NCI-H510A treated with DMSO at 0.1 percent for 48 hours (cell line): ENCODE measurements around the gene CTSC.
A peak's percentile ranks its signal among the peaks of the same experiment; 100 is the strongest.

Experiments used
- DNase-seq: peaks from one replicate; lab custom pipeline; 2025; lab: John Stamatoyannopoulos, UW

The CTSC gene

GRCh38 chr11:88317536-88317935 is 20.0 kb downstream of the CTSC start:
- DNase-seq, result no peak

- no peak for DNase-seq
Measured at GRCh38 chr11:88315981-88316441, 21.5 kb downstream of the CTSC start.

- no peak for DNase-seq
Measured at GRCh38 chr11:88315015-88315414, 22.5 kb downstream of the CTSC start.

DNA sequence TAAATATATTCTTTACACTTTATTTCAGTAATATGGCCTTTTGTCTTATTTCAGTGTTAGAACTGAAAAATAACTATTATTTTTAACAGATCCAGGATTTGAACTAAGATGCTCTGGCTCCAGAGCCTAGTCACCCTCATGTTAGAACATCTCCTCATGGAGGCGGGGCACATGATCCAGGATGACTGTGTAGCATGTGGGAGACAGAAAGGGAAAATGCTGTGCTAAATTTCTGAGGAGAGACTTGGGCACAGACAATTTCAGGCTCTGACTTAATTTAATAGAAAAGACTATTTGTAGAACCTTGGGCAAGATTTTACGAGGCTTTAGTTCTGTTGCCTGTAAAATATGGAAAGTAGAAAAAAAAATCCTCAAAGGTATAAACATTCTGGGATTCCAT is 24.1 kb downstream of the CTSC start:
- no peak for DNase-seq

GRCh38 chr11:88312628-88313027 is 24.9 kb downstream of the CTSC start:
- no peak for DNase-seq

DNA sequence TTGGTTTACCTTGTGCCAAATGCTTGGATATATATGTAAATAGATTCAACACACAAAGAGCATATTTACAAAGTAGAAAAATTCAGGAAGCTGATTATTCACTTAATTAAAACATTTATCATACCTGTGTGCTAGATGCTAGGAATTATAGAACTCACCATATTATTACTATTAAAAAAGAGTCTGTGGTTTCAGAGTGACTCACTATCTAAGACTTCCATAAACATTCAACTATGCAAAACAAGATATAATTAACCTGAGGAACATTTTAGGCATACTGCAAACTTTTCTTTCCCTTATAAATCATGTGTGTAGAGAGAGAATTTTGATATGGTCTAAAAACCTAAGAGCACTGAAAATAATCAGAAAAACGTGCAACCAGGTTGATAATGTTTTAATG is 27.3 kb downstream of the CTSC start:
- DNase-seq, result no peak

DNA sequence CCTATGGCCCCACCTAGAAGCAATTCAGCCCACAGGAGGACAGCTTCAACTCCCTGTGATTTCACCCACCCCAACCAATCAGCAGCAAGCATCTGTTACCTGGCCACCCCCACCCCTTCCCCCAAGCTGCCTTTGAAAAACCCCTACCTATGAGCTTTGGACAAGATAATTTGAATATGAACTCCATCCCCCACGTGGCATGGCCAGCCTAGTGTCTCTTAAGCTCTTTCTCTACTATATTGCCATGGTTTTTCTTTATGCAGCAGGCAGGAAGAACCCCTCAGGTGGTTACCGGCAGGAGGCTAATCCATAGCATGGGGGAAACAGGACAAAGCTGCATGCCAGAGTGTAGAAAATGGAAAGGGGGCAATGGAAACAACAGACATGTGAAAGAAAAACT is 29.0 kb downstream of the CTSC start:
- no peak for DNase-seq

DNA sequence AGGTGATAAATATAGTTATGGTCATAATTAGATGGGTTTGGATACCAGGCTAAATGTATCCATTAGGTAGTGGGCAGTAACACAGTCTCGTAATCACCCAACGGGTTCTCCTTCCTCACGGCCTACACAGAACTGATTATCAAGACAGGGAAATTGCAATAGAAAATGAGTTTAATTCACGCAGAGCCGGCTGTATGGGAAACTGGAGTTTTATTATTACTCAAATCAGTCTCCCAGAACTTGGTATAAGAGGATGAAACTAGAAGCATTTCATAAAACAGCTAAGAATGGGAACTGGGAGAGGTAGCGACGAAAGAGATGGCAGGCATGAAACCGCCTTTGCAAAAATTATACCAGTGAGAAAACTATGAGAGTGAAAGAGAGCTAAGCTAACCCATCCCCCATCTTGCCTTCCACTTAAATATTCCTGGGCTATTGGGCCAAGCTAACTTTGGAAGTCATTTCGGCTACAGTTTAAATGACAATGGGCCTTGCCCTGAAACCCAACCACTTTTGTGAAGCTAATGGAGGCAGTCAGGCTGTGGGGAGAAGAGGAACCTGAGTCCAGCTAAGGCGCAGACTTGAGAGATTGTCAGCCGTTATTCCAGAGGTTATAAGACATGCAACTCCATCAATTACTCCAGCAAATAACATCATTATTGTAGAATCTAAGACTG is 29.6 kb downstream of the CTSC start:
- no peak for DNase-seq

- DNase-seq, result no peak
Measured at GRCh38 chr11:88306785-88307184, 30.8 kb downstream of the CTSC start.

DNA sequence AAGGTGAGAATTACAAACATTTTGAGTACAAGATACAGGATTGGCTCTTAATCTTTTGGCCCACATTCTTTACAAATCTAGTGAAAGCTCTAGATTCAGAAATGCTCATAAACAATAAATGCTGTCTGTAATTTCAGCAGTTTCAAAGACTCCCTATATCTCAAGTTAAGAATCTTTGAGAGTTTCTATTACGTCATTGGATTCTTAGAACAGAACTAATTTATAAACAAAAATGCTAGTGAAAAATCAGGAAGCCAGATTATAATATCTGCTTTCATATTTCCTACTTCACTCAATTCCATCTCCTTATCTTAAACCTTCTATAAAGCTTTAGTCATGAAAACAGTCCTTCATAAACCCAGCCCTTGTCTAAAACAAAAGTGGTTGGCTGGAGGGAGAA is 32.1 kb downstream of the CTSC start:
- no peak for DNase-seq

GRCh38 chr11:88304352-88304751 is 33.2 kb downstream of the CTSC start:
- DNase-seq, result no peak

- DNase-seq, result no peak
Measured at GRCh38 chr11:88303037-88303436, 34.5 kb downstream of the CTSC start.

GRCh38 chr11:88301488-88302140 is 35.9 kb downstream of the CTSC start:
- no peak for DNase-seq

DNA sequence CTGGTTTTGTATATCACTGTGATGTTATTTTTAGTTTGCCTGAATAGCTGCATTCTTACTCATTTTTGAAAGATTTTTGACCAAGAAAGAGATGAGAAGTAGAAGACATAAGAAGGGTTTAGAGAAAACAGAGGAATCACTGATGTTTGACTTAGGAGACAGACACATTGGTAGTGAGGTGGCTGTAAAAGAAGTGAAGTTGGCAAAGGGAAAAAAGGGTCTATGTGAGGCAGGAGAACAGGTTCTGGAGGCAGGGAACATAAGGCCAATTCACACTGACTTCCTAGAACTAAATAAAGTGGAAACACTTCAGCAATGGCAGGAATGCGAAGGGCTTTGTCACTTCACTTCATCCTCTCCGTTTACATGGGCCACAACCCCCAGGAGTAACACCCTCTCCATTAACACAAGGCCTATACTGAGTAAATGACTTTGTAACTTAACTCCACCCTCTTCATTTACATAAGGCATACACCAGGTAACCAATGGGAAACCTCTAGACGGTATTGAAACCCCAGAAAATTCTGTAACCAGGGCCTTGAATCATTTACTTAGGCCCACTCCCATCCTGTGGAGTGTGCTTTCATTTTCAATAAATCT is 36.5 kb downstream of the CTSC start:
- no peak for DNase-seq

DNA sequence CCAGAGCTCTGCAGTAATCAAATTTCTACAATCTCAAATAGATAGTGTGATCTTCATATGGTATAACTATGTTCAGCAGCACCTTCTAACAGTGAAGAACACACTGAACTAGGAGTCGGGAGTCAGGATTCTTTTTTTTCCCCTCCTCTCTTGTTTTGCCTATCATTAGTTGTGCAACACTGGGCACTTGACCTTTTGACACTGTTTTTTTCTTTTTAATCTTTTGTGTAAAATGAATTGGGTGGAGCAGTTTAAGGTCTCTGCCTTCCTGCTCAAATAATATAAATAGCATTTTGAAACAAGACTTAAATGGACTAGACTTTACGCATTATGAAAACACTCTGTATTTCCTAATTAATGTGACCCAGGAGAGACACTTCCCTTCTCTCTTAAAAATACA is 39.7 kb downstream of the CTSC start:
- no peak for DNase-seq

- DNase-seq, result peak; percentile 6
Measured at GRCh38 chr11:88297421-88297820, 40.1 kb downstream of the CTSC start.

- no peak for DNase-seq
Measured at GRCh38 chr11:88295028-88295427, 42.5 kb downstream of the CTSC start.

DNA sequence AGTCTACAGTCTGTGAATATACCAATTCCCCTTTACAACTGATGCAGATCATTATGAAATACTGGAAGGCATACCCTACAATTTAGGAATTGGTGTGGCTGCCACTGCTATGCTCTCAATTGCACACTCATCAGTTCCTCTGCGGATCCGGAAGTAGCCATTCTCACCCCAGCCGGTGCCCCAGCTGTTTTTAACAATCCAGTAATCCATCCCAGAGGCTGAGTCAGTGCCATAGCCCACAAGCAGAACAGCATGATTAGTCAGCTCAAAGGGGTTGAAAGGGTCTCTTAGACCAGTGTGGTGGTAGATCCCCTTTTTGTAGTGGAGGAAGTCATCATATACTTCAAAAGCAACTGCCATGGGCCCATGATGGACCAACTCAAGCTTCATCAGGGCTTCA is 43.6 kb downstream of the CTSC start:
- no peak for DNase-seq

DNA sequence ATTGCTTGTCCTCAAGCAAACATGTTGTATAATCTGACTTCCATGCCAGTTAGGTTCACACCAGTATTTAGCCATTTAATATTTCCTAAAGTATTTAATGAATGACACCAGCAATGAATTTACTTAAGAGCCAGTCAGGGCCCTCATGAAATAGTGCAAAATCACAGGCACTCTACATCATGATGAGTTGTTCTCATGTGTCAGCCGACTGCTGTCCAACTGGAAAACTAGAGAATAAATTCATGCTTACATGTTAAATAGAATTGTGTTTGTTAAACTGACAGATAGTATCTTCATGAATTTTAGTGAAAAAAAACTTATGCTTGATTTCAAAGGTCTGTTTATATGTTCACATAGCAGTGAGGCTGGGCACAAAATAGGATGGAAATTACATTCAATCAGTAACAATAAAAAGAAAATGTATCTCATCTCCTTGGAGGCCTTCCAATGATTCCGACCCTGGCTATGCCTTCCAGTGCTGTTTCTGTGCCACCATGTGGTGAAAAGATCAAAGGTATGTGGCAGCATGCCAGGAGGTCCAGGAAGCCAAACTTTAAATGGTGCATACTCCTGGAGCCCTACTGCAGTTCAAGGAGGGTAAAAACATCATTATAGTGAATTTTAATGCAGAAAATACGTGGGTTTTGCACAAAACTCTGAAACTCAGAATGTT is 45.2 kb downstream of the CTSC start:
- DNase-seq, result no peak

DNA sequence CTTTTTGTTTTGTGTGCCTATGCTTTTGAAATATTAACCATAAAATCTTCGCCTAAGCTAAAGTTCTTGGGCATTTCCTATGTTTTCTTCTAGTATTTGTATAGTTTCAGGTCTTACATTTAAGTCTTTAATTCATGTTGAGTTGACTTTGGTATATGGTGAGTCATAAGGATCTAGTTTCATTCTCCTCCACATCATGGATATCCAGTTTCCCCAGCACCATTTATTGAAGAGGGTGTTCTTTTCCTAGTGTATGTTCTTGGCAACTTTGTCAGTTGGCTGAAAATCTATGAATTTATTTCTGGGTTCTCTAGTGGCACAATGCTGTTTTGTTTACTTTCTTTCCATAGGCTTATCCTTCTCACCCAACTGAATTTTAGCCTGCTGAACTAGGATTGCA is 49.0 kb downstream of the CTSC start:
- peak; percentile 4 for DNase-seq

GRCh38 chr11:88284336-88285050 is 53.0 kb downstream of the CTSC start:
- peak; percentile 16 for DNase-seq
